Measurements from ENCODE around the gene PSMG2.

Gene PSMG2

DNA sequence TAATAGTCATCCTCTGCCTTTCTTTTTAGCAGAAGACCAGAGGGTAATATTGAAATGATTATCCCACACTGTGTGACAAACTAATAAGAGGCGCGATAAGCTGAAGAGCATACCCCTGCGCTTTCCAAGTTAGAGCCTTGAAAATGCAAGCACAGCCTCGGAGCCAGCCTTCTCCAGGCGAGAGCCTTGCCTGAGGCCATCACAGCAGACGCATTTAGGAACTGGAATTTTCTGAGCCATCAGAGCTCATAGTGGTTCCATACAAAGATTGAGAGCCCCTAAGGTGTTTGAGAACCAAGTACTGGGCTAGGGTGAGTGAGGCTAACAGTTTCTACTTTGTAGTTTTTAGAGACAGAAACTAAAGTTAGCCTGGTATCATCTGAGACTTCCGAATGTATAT is 19.9 kb downstream of the PSMG2 start:
- TF ChIP-seq, protein P1, sequence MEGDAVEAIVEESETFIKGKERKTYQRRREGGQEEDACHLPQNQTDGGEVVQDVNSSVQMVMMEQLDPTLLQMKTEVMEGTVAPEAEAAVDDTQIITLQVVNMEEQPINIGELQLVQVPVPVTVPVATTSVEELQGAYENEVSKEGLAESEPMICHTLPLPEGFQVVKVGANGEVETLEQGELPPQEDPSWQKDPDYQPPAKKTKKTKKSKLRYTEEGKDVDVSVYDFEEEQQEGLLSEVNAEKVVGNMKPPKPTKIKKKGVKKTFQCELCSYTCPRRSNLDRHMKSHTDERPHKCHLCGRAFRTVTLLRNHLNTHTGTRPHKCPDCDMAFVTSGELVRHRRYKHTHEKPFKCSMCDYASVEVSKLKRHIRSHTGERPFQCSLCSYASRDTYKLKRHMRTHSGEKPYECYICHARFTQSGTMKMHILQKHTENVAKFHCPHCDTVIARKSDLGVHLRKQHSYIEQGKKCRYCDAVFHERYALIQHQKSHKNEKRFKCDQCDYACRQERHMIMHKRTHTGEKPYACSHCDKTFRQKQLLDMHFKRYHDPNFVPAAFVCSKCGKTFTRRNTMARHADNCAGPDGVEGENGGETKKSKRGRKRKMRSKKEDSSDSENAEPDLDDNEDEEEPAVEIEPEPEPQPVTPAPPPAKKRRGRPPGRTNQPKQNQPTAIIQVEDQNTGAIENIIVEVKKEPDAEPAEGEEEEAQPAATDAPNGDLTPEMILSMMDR (IDR thresholded peaks at IDR 0.05; ENCODE audit: low read length, missing control alignments): no peak
- DNase-seq (ENCODE audit: low read depth): no peak
- H3K4me3 ChIP-seq (replicated peaks; ENCODE audit: low read depth, low read length): no peak overlapping the region

DNA sequence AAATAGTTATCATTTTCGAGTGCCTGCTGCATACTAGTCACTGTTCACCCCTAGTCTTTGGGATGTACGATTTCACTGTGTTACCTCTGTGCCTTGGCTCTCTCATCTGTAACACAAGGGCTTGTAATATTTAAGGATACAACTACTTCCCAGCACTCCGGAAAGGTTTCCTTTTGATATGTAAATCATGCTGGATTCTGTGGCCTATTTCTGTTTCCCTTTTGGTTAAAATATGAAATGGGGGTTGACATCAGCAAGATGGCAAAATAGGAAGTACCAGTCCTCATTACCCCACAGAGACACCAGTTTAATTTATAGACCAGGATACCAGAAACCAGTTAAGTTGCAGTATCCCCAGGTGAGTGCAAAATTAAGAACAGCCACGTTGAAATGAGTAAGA is 23.5 kb downstream of the PSMG2 start:
- no peak for DNase-seq (ENCODE audit: low read depth)

DNA sequence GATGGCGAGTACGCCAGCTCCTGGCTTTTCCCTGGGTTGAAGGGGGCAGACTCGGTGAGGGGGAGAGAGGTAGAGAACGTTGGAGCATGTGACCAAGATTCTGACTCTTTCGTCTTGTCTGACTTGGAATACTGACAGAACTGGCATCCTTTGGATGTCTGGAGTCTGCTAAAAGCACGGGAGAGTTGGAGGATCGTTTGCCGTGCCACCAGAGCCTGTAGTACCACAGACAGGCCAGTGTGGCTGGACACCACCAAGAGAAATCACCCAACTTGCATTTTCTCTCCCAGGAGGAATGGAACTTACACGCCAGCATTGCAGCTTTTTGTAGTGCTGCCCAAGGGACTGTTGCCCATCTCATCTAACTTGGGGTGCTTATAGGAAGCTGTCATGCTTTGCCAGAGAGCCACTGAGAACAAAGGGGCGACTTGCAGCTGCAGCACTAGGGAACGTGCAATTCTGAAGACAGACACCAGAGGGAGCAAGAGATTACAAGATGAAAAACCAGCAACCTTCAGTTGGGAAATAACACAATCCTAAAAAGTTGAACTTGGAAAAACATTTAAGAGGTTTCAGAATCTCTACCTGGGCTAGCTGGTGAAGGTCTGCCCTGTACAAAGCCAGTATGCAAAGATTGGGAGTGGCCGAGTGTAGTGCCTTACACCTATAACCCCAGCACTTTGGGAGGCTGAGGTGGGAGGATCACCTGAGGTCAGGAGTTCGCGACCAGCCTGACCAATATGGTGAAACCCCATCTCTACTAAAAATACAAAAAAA is 24.1 kb downstream of the PSMG2 start:
- no peak overlapping the region for H3K4me3 ChIP-seq (replicated peaks; ENCODE audit: low read depth, low read length)
- peak; percentile 86 for DNase-seq (ENCODE audit: low read depth)
- TF ChIP-seq, protein P1 (IDR thresholded peaks at IDR 0.05; ENCODE audit: low read length, missing control alignments): peak; percentile 92

More for the DNA sequence above, 23.5 kb downstream of the PSMG2 start:
- TF ChIP-seq, protein P1 (IDR thresholded peaks at IDR 0.05; ENCODE audit: low read length, missing control alignments): no peak
- no peak overlapping the region for H3K4me3 ChIP-seq (replicated peaks; ENCODE audit: low read depth, low read length)

DNA sequence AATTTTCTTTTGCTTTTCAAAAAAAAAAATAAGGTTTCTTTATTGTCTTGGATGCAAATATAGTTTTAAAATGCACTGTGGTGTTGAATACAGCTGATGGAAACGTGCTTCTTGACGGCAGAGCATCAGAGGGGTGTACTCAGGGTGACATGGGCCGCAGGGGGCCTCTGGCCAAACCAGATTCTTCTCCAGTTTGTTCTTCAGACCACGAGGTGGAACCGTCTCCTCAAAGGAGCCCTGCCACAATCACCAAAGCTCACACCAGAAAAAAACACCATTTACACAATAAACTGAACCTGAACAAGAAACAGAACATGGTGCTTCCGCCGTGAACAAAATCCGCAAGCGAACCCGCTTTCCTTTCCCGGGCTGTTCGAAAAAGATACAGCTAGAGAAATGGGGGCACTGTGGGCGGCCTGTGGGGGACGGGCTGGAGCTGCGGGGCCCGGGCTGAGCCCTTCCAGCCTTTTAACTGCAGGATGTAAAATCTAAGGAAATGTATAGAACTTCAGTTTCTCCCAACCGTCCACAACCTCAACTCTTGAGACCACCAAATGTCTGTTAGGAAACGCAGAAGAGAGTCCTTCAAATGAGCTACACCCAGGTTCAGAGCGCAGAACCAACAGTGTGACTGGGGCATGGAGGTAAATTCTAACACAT is 34.5 kb downstream of the PSMG2 start:
- no peak overlapping the region for H3K4me3 ChIP-seq (replicated peaks; ENCODE audit: low read depth, low read length)
- no peak for DNase-seq (ENCODE audit: low read depth)
- TF ChIP-seq, protein P1 (IDR thresholded peaks at IDR 0.05; ENCODE audit: low read length, missing control alignments): no peak

DNA sequence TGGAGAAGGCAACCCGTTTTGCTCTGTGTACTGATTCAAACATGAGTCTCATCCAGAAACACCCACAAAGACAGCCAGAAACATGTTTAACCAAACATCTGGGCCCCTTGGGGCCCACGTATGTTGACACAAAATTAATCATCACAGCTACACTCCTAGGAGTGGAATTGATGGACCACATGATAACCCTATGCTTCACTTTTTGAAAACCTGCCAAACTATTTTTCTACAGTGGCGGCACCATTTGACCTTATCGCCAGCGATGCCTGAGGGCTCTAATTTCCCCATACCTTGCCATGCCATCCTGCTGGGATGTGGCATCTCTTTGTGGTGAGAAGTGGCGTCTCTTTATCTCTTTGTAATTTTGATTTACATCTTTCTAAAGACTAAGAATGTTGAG is 38.5 kb downstream of the PSMG2 start:
- DNase-seq (ENCODE audit: low read depth): peak; percentile 9
- TF ChIP-seq, protein P1 (IDR thresholded peaks at IDR 0.05; ENCODE audit: low read length, missing control alignments): no peak
- no peak overlapping the region for H3K4me3 ChIP-seq (replicated peaks; ENCODE audit: low read depth, low read length)

DNA sequence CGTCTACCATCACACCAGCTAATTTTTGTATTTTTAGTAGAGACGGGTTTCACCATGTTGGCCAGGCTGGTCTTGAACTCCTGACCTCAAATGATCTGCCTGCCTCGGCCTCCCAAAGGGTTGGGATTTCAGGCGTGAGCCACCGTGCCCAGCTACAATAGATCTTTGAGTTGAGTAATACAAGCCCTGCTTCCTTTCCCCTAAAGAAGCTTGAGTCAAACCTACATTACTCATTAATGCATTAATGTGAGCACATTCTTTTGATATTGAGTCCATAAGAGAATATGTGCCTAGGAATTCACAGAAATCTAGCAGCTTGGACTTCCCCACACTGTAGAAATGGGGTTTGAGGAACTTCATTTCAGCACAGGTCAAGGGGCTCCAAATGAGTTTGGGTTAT is 39.6 kb downstream of the PSMG2 start:
- peak; percentile 49 for DNase-seq (ENCODE audit: low read depth)
- H3K4me3 ChIP-seq (replicated peaks; ENCODE audit: low read depth, low read length): no peak overlapping the region
- TF ChIP-seq, protein P1 (IDR thresholded peaks at IDR 0.05; ENCODE audit: low read length, missing control alignments): no peak
